Neural cell (in vitro differentiated cells): ENCODE data around the gene MPP1.

Experiments
- CTCF ChIP-seq: fragments of 450-650 bp; IDR thresholded peaks from 2 replicates; pipeline ENCODE4 v1.5.1; 2014; ENCODE audit warnings: antibody characterized with exemption, mild to moderate bottlenecking, moderate library complexity; ENCODE audit not compliant: poor library complexity, severe bottlenecking
- POLR2AphosphoS5 ChIP-seq: IDR thresholded peaks from 2 replicates; pipeline ENCODE4 v1.6.1; 2012
- REST ChIP-seq: IDR thresholded peaks from 2 replicates; pipeline ENCODE4 v1.6.1; 2012; ENCODE audit warnings: borderline replicate concordance
- TAF1 ChIP-seq: IDR thresholded peaks from 2 replicates; pipeline ENCODE4 v1.6.1; 2012; ENCODE audit warnings: low read depth

- TF ChIP-seq CTCF (no peak), POLR2AphosphoS5 (no peak), REST (no peak), TAF1 (no peak)
Observed at GRCh38 chrX:154827194-154828015, 22.1 kb upstream of the MPP1 start.
